Measurements from ENCODE around the gene NOP14.

DNA sequence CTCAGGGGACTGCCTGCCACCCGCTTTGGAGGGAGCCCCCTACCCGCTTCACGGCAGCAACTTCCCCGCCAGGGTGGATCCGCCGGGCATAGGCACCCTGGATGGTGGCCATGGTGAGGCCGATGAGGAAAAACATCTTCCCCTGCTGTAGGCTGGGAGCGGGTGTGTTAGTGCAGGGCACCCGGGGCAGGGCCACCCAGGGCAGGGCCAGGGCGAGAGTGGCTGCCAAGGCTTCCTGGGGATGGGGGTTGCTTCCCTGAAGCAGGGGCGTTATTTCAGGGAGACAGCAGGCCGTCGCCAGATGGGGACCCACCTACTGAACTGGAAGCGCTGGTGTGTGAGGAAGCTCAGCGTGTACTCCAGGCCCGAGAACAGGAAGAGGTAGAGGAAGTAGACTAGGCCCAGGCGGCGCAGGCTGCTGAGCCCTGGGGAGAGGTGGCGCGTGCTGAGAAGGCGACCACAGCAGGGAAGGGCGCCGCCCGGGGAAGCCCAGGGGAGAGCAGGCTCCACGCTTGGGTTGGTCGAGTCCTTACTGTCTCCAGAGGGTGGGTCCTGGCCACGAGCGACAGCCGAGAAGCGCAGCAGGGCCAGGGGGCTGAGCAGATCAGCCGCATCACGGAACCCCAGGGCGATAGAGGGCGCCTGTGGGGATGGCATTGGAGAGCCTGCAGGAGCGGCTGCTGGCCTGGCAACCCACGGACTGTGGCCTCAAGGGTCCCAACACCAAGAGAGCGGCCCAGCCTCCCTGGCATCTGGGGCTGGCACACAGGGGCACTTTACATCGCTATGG, 31.5 kb downstream of the NOP14 start:
- TF ChIP-seq, protein P1, sequence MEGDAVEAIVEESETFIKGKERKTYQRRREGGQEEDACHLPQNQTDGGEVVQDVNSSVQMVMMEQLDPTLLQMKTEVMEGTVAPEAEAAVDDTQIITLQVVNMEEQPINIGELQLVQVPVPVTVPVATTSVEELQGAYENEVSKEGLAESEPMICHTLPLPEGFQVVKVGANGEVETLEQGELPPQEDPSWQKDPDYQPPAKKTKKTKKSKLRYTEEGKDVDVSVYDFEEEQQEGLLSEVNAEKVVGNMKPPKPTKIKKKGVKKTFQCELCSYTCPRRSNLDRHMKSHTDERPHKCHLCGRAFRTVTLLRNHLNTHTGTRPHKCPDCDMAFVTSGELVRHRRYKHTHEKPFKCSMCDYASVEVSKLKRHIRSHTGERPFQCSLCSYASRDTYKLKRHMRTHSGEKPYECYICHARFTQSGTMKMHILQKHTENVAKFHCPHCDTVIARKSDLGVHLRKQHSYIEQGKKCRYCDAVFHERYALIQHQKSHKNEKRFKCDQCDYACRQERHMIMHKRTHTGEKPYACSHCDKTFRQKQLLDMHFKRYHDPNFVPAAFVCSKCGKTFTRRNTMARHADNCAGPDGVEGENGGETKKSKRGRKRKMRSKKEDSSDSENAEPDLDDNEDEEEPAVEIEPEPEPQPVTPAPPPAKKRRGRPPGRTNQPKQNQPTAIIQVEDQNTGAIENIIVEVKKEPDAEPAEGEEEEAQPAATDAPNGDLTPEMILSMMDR (IDR thresholded peaks at IDR 0.05; ENCODE audit: borderline replicate concordance, extremely low read depth, low read length, poor library complexity, severe bottlenecking), result no peak
- TF ChIP-seq EZH2 (IDR thresholded peaks at IDR 0.05; ENCODE audit: borderline replicate concordance, low read depth, low read length, severe bottlenecking), result no peak
